Mesothelial cell of epicardium (in vitro differentiated cells): ENCODE data around the gene SEC14L5. TPM values are rescaled to one million over a fixed set of nuclear protein-coding genes. Genes with fewer than 3 reads are reported as not detected.

Source experiments
- DNase-seq, 2 experiments: peaks; one replicate each; pipeline ENCODE4 v3.0.0; 2021; ENCODE audit warnings: low spot score in 2 of 2; ENCODE audit not compliant: unreplicated experiment in 2 of 2
- H3K27ac Mint-ChIP-seq: 2 replicates; pipeline ENCODE4 v1.8.0; 2021; ENCODE audit warnings: mixed read lengths
- H3K27me3 Mint-ChIP-seq: 2 replicates; pipeline ENCODE4 v1.8.0; 2021; ENCODE audit warnings: low read depth, mixed read lengths
- H3K36me3 Mint-ChIP-seq: 2 replicates; pipeline ENCODE4 v1.8.0; 2021; ENCODE audit warnings: mixed read lengths
- H3K4me1 Mint-ChIP-seq: 2 replicates; pipeline ENCODE4 v1.8.0; 2021; ENCODE audit warnings: mixed read lengths
- H3K4me3 Mint-ChIP-seq: 2 replicates; pipeline ENCODE4 v1.8.0; 2021; ENCODE audit warnings: mild to moderate bottlenecking, moderate library complexity, mixed read lengths
- H3K9me3 Mint-ChIP-seq: 2 replicates; pipeline ENCODE4 v1.8.0; 2021; ENCODE audit warnings: mixed read lengths
- total RNA-seq: library from RNA; stranded (reverse); gene quantifications from 3 replicates; pipeline ENCODE4 v1.2.1, GENCODE V29; 2021
- TF ChIP-seq, protein P1 (sequence below): fragments of 200-600 bp; sonication (generic); IDR thresholded peaks from one replicate; pipeline ENCODE4 v1.5.0; 2021; ENCODE audit warnings: antibody characterized with exemption; ENCODE audit not compliant: unreplicated experiment

SEC14L5 gene
- total RNA-seq, 1 donor from 2014 or later: 0.13 TPM

GRCh38 chr16:5065813-5066212 is 107.7 kb downstream of the SEC14L5 start, which contains the start of gene C16orf89:
TSS of gene C16orf89 (minus strand) at chr16:5065956. CDS start at chr16:5065908, 48 bp downstream.
- DNase-seq: no peak
- no peaks in the 10 kb centered on the region for H3K9me3 Mint-ChIP-seq
- H3K27ac Mint-ChIP-seq: no peak within 1 kb of the TSS
- TF ChIP-seq, protein P1, sequence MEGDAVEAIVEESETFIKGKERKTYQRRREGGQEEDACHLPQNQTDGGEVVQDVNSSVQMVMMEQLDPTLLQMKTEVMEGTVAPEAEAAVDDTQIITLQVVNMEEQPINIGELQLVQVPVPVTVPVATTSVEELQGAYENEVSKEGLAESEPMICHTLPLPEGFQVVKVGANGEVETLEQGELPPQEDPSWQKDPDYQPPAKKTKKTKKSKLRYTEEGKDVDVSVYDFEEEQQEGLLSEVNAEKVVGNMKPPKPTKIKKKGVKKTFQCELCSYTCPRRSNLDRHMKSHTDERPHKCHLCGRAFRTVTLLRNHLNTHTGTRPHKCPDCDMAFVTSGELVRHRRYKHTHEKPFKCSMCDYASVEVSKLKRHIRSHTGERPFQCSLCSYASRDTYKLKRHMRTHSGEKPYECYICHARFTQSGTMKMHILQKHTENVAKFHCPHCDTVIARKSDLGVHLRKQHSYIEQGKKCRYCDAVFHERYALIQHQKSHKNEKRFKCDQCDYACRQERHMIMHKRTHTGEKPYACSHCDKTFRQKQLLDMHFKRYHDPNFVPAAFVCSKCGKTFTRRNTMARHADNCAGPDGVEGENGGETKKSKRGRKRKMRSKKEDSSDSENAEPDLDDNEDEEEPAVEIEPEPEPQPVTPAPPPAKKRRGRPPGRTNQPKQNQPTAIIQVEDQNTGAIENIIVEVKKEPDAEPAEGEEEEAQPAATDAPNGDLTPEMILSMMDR: no peak
- no peaks in the 10 kb centered on the region for H3K4me1 Mint-ChIP-seq
- peaks cover 36% of the 10 kb centered on the region for H3K27me3 Mint-ChIP-seq
- no peaks in the 10 kb centered on the region for H3K36me3 Mint-ChIP-seq
- no peak within 1 kb of the TSS for H3K4me3 Mint-ChIP-seq

DNA sequence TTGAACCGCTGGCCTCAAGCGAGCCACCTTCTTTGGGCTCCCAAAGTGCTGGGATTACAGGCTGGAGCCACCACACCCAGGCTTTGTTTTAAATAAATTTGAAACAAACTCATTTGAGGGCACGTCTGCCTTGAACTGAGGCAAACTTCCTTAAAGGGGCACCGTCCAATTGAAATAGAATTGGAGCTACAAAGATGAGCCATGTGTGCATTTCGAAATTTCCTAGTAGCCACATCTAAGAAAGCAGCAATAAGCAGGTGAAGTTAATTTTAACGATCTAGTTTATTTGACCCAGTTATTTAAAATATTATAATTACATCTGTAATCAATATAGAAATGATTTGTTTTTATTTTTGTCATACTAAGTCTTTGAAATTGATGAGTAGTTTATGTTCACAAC is 108.4 kb downstream of the SEC14L5 start:
- DNase-seq: no peak
- Mint-ChIP-seq H3K27me3 (peaks cover 35% of the 10 kb centered on the region), H3K4me3 (no peak overlapping the region), H3K36me3 (no peaks in the 10 kb centered on the region), H3K4me1 (no peaks in the 10 kb centered on the region), H3K27ac (no peak overlapping the region), H3K9me3 (no peaks in the 10 kb centered on the region)
- TF ChIP-seq, protein P1: no peak

Other genes with a start within 250 kb of the SEC14L5 start
- 42.5 to 46.6 TPM (median 45.8 TPM) in 3 replicates for gene ANKS3, start 224.1 kb upstream of the SEC14L5 start, total RNA-seq
- 0.45 to 0.84 TPM (median 0.49 TPM) in 3 replicates for gene DNAAF8, start 223.8 kb upstream of the SEC14L5 start, total RNA-seq
- gene ZNF500, start 191.2 kb upstream of the SEC14L5 start, total RNA-seq: 25.3 to 29.8 TPM (median 25.4 TPM) in 3 replicates
- 0.42 to 1.3 TPM (median 0.44 TPM) in 3 replicates for gene SEPTIN12, start 170.0 kb upstream of the SEC14L5 start, total RNA-seq
- not detected in 3 replicates for gene SMIM22, start 163.0 kb upstream of the SEC14L5 start, total RNA-seq
- 53.9 to 61.8 TPM (median 55.4 TPM) in 3 replicates for gene ROGDI, start 155.7 kb upstream of the SEC14L5 start, total RNA-seq
- gene GLYR1, start 111.0 kb upstream of the SEC14L5 start, total RNA-seq: 96.6 to 105 TPM (median 104 TPM) in 3 replicates
- gene UBN1, start 110.8 kb upstream of the SEC14L5 start, total RNA-seq: 37.2 to 40.5 TPM (median 39.7 TPM) in 3 replicates
- 36.0 to 37.1 TPM (median 36.8 TPM) in 3 replicates for gene PPL, start 21.2 kb upstream of the SEC14L5 start, total RNA-seq
- 12.6 to 16.9 TPM (median 15.6 TPM) in 3 replicates for gene NAGPA, start 75.6 kb downstream of the SEC14L5 start, total RNA-seq
- gene C16orf89, start 107.6 kb downstream of the SEC14L5 start, total RNA-seq: 0.20 to 0.87 TPM (median 0.55 TPM) in 3 replicates
- 18.0 to 21.3 TPM (median 19.4 TPM) in 3 replicates for gene ALG1, start 113.5 kb downstream of the SEC14L5 start, total RNA-seq
- 10.7 to 11.6 TPM (median 11.5 TPM) in 3 replicates for gene EEF2KMT, start 139.5 kb downstream of the SEC14L5 start, total RNA-seq